ENCODE results near the gene BBS5. TPM values are rescaled to one million over a fixed set of nuclear protein-coding genes. Genes with fewer than 3 reads are reported as not detected.
"Not testable (repeated sequence)": the region's sequence is repeated elsewhere in the genome, so short reads cannot be mapped to it uniquely, and the experiment has no call there.

Gene BBS5
- 13.5 TPM for total RNA-seq

DNA sequence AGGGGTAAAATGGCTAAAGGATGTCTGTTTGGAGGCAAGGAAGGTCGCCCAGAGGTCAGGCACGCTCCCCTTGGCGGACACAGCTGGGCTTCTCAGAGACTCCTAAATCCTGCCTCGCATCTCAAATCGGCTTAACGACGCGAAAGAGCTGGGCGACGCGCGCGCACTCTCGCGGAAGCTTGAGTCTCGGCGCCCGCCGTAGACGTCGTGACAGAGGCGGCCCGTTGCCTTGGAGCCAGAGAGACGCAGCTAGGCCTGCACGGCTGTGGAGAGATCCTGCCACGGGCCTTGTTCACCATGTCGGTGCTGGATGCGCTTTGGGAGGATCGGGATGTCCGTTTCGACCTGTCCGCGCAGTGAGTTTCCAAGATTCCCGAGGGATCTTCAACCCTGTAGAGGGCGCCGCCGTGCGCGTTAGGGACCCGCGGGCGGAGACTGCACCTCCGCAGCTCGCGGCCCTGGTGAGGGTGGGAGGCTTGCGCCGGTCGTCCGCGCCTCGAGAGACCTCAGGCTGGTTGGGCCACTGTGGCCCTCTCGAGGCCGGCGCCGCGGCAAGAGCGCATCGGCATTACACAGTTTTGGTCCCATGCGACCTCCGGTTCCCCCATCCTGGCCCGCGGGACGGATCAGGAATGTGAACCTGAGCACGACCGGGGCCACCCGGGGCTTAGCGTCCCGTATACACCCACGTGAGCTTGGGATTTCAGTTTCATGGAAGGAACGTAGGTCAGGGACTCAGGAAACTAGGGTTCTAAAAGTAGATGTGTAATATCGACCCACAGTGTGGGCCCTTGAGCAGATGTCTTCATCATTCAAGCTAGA lies at the start of gene BBS5:
Gene BBS5 (plus strand): TSS at position 238 of the 822 bp plus-strand sequence. CDS start 60 bp downstream, at position 298.
- peak; percentile 98 for ATAC-seq
- peak; percentile 90 for DNase-seq (ENCODE audit: low spot score)
- intact Hi-C loops (cut with DNase I) = no loop called here

DNA sequence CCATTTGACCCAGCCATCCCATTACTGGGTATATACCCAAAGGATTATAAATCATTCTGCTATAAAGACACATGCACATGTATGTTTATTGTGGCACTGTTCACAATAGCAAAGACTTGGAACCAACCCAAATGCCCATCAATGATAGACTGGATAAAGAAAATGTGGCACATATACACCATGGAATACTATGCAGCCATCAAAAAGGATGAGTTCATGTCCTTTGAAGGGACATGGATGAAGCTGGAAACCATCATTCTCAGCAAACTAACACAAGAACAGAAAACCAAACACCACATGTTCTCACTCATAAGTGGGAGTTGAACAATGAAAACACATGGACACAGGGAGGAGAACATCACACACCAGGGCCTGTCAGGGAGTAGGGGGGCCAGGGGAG lies 47.5 kb upstream of the BBS5 start:
- intact Hi-C loops (cut with DNase I); DNase-seq (ENCODE audit: low spot score); ATAC-seq: not testable (repeated sequence)

DNA sequence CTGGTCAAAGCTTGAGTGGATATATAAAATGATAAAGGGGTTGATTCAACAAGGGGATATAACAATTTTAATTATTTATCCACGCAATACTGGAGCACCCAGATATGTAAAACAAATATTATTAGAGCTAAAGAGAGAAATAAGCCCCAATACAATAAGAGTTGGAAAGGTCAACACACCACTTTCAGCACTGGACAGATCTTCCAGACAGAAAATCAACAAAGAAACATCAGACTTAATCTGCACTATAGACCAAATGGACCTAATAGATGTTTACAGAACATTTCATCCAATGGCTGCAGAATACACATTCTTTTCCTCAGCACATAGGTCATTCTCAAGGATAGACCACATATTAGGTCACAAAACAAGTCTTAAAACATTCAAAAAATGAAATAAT lies 45.1 kb upstream of the BBS5 start:
- intact Hi-C loops (cut with DNase I); ATAC-seq; DNase-seq (ENCODE audit: low spot score): not testable (repeated sequence)

DNA sequence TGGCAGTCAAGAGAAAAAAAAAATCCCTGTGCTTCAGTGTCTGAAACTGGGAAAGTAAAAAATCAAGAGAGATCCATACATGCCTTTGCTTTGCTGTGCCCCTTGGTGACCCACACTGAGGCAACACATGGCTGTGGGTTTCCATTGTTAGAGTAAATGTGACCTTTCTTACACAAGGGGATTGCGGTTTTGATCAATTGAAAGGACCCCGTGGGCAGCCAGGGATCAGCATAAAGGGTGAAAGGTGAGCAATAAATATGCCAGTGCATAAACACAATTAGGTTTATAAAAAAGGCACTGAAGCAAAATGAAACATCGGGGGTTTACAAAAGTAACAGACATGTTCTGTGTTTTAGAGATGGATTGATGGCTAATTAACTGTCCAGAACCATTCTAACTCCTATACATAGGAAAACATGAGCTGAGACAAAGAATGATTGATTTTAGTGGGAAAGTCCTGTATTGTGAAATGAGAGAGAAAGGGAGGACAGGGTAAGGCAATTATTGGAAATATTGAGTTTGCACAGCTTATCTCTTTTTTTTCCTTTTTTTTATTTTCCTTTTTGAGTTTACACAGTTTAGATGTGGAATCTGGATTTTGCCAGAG lies 40.7 kb upstream of the BBS5 start:
- ATAC-seq = no peak
- intact Hi-C loops (cut with DNase I) = no loop called here
- DNase-seq (ENCODE audit: low spot score) = no peak

DNA sequence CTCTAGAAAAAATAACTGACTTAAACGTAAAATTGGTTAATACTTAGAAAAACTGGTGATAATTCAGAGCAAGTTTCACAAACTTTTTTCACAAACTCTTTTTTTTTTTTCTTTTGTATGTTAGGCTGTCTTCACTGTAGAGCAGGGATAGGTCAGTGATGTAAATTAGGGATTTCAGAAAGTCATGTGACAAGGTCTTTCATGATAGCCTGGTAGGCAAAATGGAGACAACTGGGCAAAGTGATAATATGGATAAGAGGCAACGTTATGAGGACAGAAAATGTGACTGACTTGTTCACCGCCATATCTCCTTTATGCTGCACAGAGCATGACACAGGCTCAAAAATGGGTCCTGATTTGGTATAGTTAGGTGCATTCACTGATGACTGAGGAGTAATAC lies 39.4 kb upstream of the BBS5 start:
- intact Hi-C loops (cut with DNase I) = no loop called here

DNA sequence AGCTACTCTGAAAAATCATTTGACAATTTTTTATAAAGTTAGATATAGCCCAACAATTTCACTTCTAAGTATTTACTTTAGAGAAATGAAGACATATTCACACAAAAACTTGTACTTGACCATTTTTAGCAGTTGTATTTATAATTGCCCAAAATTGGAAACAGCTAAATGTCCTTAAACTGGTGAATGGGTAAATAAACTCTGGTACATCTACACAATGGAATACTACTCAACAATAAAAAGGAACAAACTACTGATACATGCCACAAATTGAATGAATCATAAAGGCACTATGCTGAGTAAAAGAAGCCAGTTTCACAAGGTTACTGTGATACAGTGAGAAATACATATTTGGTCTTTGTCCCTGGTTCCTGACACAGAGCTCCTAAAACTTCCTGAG lies 32.8 kb upstream of the BBS5 start:
- ATAC-seq (no peak), DNase-seq (ENCODE audit: low spot score) (no peak)
- intact Hi-C loops (cut with DNase I) = no loop called here

More for the DNA sequence above, 39.4 kb upstream of the BBS5 start:
- DNase-seq (ENCODE audit: low spot score) = no peak
- ATAC-seq = no peak

DNA sequence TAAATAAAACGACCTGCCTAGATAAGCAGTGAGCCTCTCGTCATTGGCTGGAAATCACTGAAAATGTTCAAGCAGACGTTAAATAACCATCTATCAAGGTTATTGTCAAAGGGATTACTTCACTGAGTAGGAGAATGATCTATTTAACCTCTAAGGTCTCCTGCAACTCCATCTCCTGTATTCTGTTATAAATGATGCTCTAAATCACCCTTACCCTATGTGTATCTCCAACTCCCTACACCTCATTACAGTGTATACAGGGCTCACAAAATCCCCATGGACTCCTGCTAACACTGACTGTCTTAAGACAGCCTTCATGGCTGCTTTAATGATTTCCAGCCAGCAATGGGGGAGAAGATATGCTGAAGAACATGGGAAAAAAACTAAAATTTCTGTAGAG lies 31.0 kb upstream of the BBS5 start:
- DNase-seq (ENCODE audit: low spot score) = no peak
- intact Hi-C loops (cut with DNase I) = no loop called here
- no peak for ATAC-seq

DNA sequence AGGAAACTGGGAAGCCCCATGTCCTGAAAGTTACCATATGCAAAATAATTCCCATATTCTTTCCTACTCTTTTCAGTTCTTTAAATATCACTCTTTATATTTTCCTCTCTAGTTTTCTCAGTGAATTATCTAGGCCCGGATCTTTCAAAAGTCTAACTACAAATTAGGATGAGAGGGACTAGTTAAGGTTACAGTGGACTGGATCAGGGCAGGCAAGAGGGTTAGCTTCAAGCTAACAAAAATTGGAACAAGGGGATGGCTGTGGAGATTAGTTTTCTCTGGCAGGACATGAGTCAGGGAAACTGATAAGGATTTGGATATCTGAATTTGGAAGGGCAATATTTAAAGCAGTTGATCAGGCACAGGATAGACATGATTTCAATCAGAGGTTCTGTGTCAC lies 30.4 kb upstream of the BBS5 start:
- no peak for DNase-seq (ENCODE audit: low spot score)
- intact Hi-C loops (cut with DNase I) = no loop called here
- ATAC-seq = no peak

DNA sequence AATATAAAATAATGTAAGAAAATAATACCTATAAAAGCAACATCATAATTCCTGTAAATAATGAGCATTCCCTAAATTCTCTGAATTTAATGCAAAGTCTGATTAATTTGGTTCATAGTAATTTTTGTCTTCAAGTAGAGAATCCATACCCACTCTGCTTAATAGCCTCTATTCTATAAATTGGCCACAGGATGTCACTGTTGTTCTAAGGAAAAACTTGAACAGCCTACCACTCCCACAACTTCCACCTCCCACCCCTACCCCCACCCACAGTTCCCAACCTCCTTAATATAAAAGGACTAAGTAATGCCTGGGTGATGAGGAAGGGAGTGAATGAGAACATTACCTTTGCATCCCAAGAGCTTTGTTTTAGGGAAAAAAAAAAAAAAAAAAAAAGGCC lies 27.2 kb upstream of the BBS5 start:
- intact Hi-C loops (cut with DNase I) = no loop called here
- DNase-seq (ENCODE audit: low spot score) (no peak), ATAC-seq (no peak)

DNA sequence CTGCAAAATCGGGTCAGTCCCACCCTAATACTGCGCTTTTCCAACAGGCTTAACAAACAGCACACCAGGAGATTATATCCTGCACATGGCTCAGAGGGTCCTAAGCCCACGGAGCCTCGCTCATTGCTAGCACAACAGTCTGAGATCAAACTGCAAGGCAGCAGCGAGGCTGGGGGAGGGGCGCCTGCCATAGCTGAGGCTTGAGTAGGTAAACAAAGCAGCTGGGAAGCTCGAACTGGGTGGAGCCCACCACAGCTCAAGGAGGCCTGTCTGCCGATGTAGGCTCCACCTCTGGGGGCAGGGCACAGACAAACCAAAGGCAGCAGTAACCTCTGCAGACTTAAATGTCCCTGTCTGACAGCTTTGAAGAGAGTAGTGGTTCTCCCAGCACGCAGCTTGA lies 26.2 kb upstream of the BBS5 start:
- intact Hi-C loops (cut with DNase I); DNase-seq (ENCODE audit: low spot score); ATAC-seq: not testable (repeated sequence)

DNA sequence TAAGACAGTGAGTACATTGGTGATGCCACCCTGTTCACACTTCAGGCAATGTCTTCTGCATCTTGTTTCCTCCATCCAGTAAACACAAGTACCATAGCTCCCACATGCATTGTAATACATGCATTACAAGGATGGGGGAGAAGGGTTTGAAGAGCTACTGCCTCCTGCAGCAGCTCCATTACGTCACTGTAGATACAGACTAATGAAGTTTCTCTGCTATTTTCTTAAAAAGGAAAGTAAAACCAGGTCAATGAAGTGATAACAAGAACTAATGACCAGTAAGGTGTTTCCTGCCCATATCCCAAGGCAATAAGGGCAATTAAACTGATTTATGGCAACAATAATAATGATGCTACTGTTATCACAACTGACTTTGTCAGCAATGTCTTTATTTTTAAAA lies 18.2 kb upstream of the BBS5 start:
- DNase-seq (ENCODE audit: low spot score) = no peak
- ATAC-seq = no peak
- intact Hi-C loops (cut with DNase I) = no loop called here

DNA sequence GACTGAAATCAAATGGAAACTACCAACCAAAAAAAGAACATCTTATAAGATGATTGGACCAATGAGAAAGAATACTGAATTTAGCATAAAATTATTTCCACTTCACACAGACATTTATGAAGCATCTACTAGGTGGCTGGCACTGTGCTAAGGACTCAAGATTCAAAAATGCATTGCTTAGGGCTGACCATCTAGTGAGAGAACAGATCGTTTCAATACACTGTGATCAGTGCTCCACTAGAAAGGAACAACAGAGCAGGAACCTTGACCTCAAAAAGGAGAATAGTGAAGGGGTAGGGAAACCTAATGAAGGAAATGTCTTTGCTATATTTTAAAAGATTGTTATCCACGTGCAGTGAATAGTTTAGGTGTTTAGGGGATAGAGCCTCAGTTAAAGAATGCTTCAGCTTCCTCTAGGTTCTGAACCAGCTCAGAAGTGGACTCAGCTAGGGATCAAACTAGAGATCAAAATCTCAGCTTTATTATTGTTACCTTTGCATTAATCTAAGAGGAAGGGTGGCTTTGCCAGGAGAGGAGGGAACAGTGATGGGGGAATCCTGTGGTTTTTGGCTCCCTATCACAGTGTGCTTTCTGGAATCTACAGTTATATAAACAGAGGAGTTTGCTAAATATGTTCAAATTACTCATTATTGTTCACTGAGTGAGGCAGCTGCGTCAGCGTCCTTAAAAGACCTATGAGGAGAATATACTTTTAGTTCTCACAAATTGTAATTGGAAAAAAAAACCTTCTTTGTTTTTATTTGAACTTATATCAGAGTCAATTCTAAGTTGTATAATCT lies 16.2 kb upstream of the BBS5 start:
- ATAC-seq = peak; percentile 58
- intact Hi-C loops (cut with DNase I) = no loop called here
- no peak for DNase-seq (ENCODE audit: low spot score)

DNA sequence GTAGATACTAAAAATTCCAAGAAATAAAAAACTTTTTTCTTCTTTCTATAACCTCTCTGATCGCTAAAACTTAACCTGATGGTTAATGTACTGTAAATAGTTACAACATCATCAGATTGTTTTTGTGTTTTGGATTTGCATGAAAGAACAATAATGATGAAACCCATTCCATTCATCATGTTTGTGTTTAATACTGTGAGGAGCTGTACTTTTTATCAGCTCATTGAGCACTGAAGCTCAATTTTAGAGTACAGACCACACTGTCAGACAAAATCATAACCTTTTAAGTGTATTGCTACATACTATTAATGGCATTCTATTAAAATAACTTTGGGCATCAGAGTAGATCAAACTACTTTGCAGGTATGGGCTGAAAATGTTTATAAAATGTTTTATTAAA lies 14.8 kb upstream of the BBS5 start:
- ATAC-seq (no peak), DNase-seq (ENCODE audit: low spot score) (no peak)
- intact Hi-C loops (cut with DNase I) = no loop called here

DNA sequence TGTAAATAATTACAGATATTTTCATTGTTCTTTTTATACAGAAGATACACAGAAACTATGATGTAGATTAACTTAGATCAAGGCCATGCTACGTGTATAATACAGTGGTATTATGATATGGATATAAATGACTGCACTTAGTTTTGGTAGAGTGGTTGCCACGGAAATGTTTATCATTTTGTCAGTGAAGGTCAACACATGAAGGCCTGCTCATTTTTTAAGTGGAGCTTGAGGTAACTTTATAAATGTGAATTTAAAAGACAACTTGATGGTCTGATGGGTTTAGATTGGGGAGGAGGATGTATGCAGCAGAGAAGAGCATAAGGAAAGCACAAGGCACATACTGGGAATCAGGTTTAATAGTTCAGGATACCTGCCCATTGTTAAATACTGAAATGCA lies 14.4 kb upstream of the BBS5 start:
- ATAC-seq = no peak
- intact Hi-C loops (cut with DNase I) = no loop called here

DNA sequence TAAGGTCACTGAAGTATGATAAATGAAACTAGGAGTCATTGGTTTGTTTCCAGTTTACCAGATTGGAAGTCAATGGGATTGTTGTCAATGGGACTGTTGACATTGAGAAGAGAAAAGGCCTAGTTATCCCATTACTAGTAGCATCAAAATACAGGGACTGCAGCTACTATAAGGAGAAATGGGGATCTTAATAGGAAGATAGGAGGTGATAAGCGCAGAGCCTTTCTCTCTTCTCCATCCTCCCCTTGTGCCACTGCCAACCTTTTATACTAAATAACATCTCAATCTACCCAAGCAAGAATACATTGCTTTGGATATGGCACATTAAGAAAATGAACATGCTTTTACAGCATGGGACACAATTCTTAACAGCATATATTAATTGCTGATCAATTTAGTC lies 10.5 kb upstream of the BBS5 start:
- intact Hi-C loops (cut with DNase I) = no loop called here
- ATAC-seq (peak; percentile 22), DNase-seq (ENCODE audit: low spot score) (no peak)

More for the DNA sequence above, 14.4 kb upstream of the BBS5 start:
- no peak for DNase-seq (ENCODE audit: low spot score)

DNA sequence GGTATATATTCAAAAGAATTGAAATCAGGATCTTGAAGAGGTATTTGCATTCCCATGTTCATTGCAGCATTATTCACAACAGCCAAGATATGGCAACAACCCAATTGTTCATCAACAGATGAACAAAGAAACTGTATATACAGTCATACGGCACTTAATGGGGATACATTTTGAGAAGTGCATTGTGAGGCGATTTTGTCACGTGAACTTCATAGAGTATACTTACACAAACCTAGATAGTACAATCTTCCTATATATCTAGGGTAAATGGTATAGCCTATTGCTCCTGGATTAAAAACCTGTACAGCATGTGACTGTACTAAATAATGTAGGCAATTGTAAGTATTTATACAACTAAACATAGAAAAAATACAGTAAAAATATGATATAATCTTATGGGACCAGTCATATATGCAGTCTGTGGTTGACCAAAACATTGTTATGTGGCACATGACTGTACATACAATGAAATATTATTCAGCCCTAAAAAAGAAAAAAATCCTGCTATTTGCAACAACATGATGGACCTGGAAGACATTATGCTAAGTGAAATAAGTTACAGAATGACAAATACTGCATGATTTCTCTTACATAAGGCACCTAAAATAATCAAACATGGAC lies 9.2 kb upstream of the BBS5 start:
- intact Hi-C loops (cut with DNase I) = no loop called here
- DNase-seq (ENCODE audit: low spot score) (no peak), ATAC-seq (no peak)

DNA sequence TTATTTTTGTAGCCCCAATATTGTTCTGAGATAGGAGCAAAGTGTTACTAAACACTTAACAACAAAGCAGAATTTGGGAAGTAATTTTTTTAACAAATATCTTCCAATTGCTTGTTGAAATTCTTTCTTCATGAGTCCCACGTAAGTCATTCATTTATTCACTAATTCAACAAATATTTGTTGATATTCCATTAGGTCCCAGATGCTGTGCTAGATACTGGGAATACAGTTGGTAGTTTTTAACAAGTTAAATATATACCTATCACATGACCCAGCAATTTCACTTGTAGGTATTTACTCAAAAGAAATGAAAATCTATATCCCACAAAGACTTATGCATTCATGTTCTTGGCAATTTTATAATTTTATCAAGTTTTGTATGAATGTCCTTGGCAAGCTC lies 7.0 kb upstream of the BBS5 start:
- intact Hi-C loops (cut with DNase I) = no loop called here
- ATAC-seq = no peak
- no peak for DNase-seq (ENCODE audit: low spot score)

DNA sequence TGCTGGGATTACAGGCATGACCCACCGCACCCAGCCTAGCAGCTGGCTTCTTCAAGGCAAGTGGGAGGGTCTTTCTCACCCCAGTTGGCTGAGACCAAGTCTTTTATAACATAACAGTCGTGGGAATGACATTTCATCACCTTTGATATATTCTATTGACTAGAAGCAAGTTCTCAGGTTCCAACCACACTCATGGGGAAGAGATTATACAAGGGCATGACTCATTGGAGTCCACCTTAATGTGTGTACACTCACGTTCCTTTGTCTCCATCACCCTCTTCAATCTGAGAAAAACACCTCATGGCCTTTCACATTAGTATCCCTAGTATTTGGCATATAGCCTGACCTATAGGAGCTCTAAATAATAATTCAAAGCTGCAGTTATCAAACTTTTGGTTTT lies 2.8 kb upstream of the BBS5 start:
- intact Hi-C loops (cut with DNase I) = no loop called here
- ATAC-seq = no peak
- DNase-seq (ENCODE audit: low spot score) = no peak

DNA sequence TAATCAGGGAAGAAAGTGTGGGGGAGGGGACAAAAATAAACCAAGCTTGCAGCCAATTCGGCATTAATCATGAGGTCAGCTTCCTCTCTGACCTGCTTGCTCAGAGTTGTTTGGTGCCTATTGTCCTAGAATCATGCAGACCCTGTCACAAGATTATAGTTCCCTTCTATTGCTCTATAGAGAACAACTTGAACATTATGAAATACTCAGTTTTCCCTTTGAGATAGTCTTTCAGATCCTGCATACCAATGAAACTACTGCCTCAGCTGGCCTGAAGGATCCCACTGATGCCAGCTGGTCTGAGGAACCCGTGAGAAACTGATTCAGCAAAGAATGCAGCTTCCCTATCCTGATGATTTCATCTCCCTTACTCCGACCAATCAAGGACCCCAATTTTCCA lies 955 bp upstream of the BBS5 start:
- intact Hi-C loops (cut with DNase I) = no loop called here
- ATAC-seq (peak; percentile 58), DNase-seq (ENCODE audit: low spot score) (no peak)

Measured in sciatic nerve (tissue), 2 donors.